ENCODE results near the gene SLC66A2.
A peak's percentile ranks its signal among the peaks of the same experiment; 100 is the strongest.

Gene SLC66A2

DNA sequence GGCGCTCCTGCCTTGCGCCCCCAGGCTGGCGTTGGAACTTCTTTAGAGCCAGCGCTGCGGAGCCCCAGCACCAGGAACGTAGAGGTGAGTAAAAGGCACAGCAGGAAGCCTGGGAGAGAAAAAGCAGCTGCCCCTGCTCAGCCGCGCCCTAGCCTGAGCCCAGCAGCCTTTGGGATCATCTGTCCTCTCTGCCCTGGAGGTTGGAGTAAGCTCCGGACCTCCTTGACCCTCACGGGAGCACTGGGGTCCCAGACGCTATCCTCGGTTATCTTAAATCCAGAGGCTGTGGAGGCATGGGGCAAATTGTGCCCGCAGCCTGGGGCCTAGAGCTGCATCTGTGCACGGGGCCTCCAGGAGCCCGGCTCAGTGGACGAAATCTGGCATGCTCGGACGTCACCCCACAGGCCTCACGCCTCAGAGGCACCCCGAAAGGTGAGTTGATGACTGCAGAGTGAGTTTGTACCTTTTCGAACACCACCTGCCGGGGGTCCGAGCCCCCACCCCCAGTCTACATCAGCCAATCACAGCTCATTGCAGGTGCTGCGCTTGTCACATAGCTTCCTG lies 1.6 kb upstream of the SLC66A2 start:
- Histone ChIP-seq H3K36me3 (ENCODE audit: control insufficient read depth, insufficient read depth, low read length) (no peaks in the 10 kb centered on the region), H3K9ac (no peak overlapping the region), H3K9me3 (ENCODE audit: control insufficient read depth, low read length) (no peaks in the 10 kb centered on the region), H3K27me3 (ENCODE audit: control insufficient read depth, insufficient read depth, low read length) (no peaks in the 10 kb centered on the region), H2AFZ (no peak overlapping the region), H3K4me2 (ENCODE audit: low read length) (no peak overlapping the region), H3K4me1 (peaks cover 9% of the 10 kb centered on the region), H3K27ac (no peak overlapping the region), H3K79me2 (peaks cover 26% of the 10 kb centered on the region), H3K4me3 (ENCODE audit: low read depth, low read length) (no peak overlapping the region)
- TF ChIP-seq, protein P1, sequence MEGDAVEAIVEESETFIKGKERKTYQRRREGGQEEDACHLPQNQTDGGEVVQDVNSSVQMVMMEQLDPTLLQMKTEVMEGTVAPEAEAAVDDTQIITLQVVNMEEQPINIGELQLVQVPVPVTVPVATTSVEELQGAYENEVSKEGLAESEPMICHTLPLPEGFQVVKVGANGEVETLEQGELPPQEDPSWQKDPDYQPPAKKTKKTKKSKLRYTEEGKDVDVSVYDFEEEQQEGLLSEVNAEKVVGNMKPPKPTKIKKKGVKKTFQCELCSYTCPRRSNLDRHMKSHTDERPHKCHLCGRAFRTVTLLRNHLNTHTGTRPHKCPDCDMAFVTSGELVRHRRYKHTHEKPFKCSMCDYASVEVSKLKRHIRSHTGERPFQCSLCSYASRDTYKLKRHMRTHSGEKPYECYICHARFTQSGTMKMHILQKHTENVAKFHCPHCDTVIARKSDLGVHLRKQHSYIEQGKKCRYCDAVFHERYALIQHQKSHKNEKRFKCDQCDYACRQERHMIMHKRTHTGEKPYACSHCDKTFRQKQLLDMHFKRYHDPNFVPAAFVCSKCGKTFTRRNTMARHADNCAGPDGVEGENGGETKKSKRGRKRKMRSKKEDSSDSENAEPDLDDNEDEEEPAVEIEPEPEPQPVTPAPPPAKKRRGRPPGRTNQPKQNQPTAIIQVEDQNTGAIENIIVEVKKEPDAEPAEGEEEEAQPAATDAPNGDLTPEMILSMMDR (IDR thresholded peaks at IDR 0.05): no peak

DNA sequence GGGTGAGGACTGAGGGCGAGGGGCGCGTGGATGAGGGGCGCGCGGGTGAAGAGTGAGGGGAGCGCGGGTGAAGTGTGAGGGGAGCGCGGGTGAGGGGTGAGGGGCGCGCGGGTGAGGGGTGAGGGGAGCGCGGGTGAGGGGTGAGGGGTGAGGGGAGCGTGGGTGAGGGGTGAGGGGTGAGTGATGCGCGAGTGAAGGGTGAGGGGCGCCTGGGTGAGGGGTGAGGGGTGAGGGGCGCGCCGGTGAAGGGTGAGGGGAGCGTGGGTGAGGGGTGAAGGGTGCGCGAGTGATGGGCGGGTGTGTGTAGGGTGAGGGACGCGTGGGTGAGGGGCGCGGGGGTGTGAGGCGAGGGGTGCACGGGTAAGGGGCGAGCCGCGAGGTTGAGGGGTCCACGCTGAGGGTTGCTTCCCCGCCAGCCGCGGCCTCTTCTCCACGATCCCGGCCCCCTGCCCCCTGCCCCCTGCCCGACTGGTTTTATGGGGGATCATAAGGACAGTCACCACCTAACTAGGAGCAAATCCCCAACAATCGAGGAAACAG lies 1.1 kb upstream of the SLC66A2 start:
- H3K36me3 ChIP-seq (ENCODE audit: control insufficient read depth, insufficient read depth, low read length): no peaks in the 10 kb centered on the region
- peak overlapping the region; percentile 72 for H3K4me3 ChIP-seq (ENCODE audit: low read depth, low read length)
- peaks cover 32% of the 10 kb centered on the region for H3K79me2 ChIP-seq
- H3K4me2 ChIP-seq (ENCODE audit: low read length): peak overlapping the region; percentile 94
- no peak overlapping the region for H3K9ac ChIP-seq
- H2AFZ ChIP-seq: peak overlapping the region; percentile 97
- no peaks in the 10 kb centered on the region for H3K9me3 ChIP-seq (ENCODE audit: control insufficient read depth, low read length)
- H3K4me1 ChIP-seq: peaks cover 11% of the 10 kb centered on the region
- no peak overlapping the region for H3K27ac ChIP-seq
- TF ChIP-seq, protein P1 (IDR thresholded peaks at IDR 0.05): no peak
- no peaks in the 10 kb centered on the region for H3K27me3 ChIP-seq (ENCODE audit: control insufficient read depth, insufficient read depth, low read length)

DNA sequence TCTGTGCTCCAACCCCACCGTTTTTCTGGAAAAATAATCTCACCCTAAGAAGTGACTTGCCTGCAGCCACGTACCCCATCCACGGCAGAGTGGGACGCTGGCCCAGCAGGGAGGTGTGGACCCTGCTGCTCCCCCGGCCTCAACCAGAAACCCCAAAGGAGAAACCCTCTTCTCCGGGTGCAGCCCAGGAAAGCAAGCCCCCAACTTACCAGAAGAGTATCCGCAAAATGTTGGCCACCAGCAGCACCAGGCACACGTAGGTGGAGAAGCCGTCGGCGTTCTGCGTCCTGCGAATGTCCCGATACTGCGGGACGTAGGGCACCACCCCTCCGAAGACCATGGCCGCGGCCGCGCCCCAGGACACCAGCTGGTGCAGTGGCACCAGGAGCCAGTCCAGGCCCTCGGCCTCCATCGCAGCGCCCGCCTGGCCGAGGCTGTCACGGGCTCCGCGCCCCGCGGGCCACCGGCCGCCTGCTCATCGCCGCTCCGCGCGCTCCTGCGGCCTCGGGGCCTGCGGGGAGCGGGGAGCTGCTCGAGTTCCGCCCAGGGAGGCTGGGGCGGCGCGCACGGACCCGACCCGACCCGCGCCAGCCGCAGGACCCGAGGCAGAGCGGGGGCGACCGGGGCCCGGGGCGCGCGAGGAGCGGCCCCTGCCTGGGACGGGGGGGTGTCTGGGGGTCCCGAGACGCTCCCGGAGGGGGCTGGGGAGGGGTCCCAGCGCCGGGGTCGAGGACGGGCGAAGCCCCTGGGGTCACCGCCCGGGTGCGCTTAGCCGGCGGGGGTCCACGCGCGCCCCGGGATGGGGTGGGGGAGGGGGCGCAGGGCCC lies 725 bp downstream of the SLC66A2 start:
- Histone ChIP-seq H3K79me2 (peaks cover 45% of the 10 kb centered on the region), H3K9me3 (ENCODE audit: control insufficient read depth, low read length) (no peaks in the 10 kb centered on the region), H3K36me3 (ENCODE audit: control insufficient read depth, insufficient read depth, low read length) (no peaks in the 10 kb centered on the region), H2AFZ (peak overlapping the region; percentile 67), H3K4me3 (ENCODE audit: low read depth, low read length) (peak overlapping the region; percentile 58), H3K27ac (peak overlapping the region; percentile 25), H3K4me2 (ENCODE audit: low read length) (peak overlapping the region; percentile 75), H3K9ac (peak overlapping the region; percentile 33), H3K4me1 (peaks cover 11% of the 10 kb centered on the region), H3K27me3 (ENCODE audit: control insufficient read depth, insufficient read depth, low read length) (no peaks in the 10 kb centered on the region)
- TF ChIP-seq, protein P1 (IDR thresholded peaks at IDR 0.05): no peak

DNA sequence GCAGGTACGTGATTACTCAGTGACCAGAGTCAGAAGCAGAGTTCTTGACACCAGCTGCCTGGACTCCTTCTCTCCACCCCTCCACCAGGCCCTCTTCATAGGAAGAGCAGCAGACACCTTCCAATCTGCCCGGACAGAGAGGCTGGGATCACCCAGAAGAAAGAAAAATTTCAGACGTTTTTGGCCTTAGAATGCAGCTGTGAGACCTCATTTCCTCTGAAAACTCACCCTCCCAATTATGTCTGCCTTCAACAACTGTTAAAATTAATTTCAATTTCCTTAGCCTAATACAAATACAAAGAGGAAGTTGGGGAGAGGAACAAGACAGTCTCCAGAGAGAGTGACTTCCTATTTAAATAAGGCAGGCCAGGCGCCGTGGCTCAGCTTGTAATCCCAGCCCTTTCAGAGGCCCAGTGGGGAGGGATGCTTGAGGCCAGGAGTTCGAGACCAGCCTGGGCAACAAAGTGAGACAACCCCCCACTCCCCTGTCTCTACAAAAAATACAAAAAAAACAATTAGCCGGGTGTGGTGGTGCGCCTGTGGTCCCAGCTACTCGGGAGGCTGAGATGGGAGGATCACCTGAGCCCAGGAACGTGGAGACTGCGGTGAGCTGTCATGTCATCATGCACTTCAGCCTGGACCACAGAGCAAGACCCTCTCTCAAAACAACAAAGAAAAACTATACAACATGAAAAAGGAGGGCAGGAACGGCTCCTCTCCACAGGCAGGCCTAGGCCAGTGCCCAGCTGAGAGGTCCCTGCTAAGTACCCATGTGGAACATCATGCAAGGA lies 1.6 kb downstream of the SLC66A2 start:
- peaks cover 11% of the 10 kb centered on the region for H3K4me1 ChIP-seq
- no peak overlapping the region for H2AFZ ChIP-seq
- peak overlapping the region; percentile 75 for H3K4me2 ChIP-seq (ENCODE audit: low read length)
- no peaks in the 10 kb centered on the region for H3K9me3 ChIP-seq (ENCODE audit: control insufficient read depth, low read length)
- H3K9ac ChIP-seq: no peak overlapping the region
- peak overlapping the region; percentile 58 for H3K4me3 ChIP-seq (ENCODE audit: low read depth, low read length)
- TF ChIP-seq, protein P1 (IDR thresholded peaks at IDR 0.05): no peak
- H3K27me3 ChIP-seq (ENCODE audit: control insufficient read depth, insufficient read depth, low read length): no peaks in the 10 kb centered on the region
- no peaks in the 10 kb centered on the region for H3K36me3 ChIP-seq (ENCODE audit: control insufficient read depth, insufficient read depth, low read length)
- H3K79me2 ChIP-seq: peaks cover 53% of the 10 kb centered on the region
- no peak overlapping the region for H3K27ac ChIP-seq

Data from parathyroid adenoma (tissue), 2 donors.